Naive thymus-derived CD4-positive, alpha-beta T cell (primary cell): ENCODE data around the gene SFT2D3. TPM values are rescaled to one million over a fixed set of nuclear protein-coding genes. Genes with fewer than 3 reads are reported as not detected.

Experiments used
- ATAC-seq: fragments of 150-1000 bp; cut with Tn5 transposase; 2 replicates; pipeline ENCODE4 v1.10.0; 2021; ENCODE audit warnings: mild to moderate bottlenecking, moderate library complexity
- CTCF ChIA-PET: fragments of 350-600 bp; sonication (Branson Sonifier 250); formaldehyde crosslinking; loops from one replicate; lab custom pipeline; 2021; ENCODE audit warnings: antibody characterized with exemption; lab: Charles Lee
- POLR2A ChIA-PET: fragments of 350-600 bp; sonication (Branson Sonifier 250); formaldehyde crosslinking; loops from one replicate; lab custom pipeline; 2021; ENCODE audit warnings: antibody characterized with exemption, inconsistent platforms; lab: Charles Lee
- DNase-seq, 9 donors: peaks; one replicate each; pipeline versions ENCODE4 v3.0.0 to v3.0.0-alpha.2; 2020 to 2022; ENCODE audit warnings: mixed read lengths in 1 of 9
- H3K27ac ChIP-seq: one replicate; pipeline ENCODE4 v1.7.0; 2013; ENCODE audit warnings: mild to moderate bottlenecking, low read depth, low read length, moderate library complexity
- H3K27me3 ChIP-seq, 2 donors: one replicate each; pipeline ENCODE4 v1.7.0; 2013; ENCODE audit warnings: low read length in 2 of 2, mild to moderate bottlenecking in 2 of 2, moderate library complexity in 2 of 2; ENCODE audit not compliant: control insufficient read depth in 2 of 2, insufficient read depth in 2 of 2
- H3K36me3 ChIP-seq, 3 experiments: 1 replicate in 2 of 3; 2 replicates in 1 of 3; pipeline ENCODE4 v1.7.0; 2013; ENCODE audit warnings: low read length in 3 of 3, mild to moderate bottlenecking in 3 of 3, moderate library complexity in 1 of 3; ENCODE audit not compliant: insufficient read depth in 3 of 3, control insufficient read depth in 2 of 3
- H3K4me1 ChIP-seq, 2 donors: one replicate each; pipeline ENCODE4 v1.7.0; 2013; ENCODE audit warnings: low read length in 2 of 2, mild to moderate bottlenecking in 2 of 2, moderate library complexity in 1 of 2; ENCODE audit not compliant: control insufficient read depth in 2 of 2, insufficient read depth in 2 of 2
- H3K4me3 ChIP-seq: 2 replicates; pipeline ENCODE4 v1.7.0; 2013; ENCODE audit warnings: mild to moderate bottlenecking, low read length
- H3K9me3 ChIP-seq, 3 experiments: 1 replicate in 2 of 3; 2 replicates in 1 of 3; pipeline ENCODE4 v1.7.0; 2013; ENCODE audit warnings: low read length in 3 of 3; ENCODE audit not compliant: control insufficient read depth in 2 of 3
- H3K27ac Mint-ChIP-seq, 9 donors: one replicate each; pipeline ENCODE4 v1.8.0; 2020 to 2022; ENCODE audit warnings: mixed read lengths in 9 of 9, mild to moderate bottlenecking in 8 of 9, moderate library complexity in 5 of 9, inconsistent platforms in 2 of 9
- H3K27me3 Mint-ChIP-seq, 5 donors: one replicate each; pipeline ENCODE4 v1.8.0; 2021 to 2022; ENCODE audit warnings: mixed read lengths in 5 of 5, mild to moderate bottlenecking in 1 of 5
- H3K36me3 Mint-ChIP-seq, 5 donors: one replicate each; pipeline ENCODE4 v1.8.0; 2020 to 2022; ENCODE audit warnings: mixed read lengths in 5 of 5, mild to moderate bottlenecking in 3 of 5, inconsistent platforms in 1 of 5
- H3K4me1 Mint-ChIP-seq, 7 donors: one replicate each; pipeline ENCODE4 v1.8.0; 2020 to 2022; ENCODE audit warnings: mixed read lengths in 7 of 7, mild to moderate bottlenecking in 3 of 7, inconsistent platforms in 1 of 7
- H3K4me3 Mint-ChIP-seq, 10 donors: one replicate each; pipeline ENCODE4 v1.8.0; 2020 to 2022; ENCODE audit warnings: mild to moderate bottlenecking in 10 of 10, mixed read lengths in 10 of 10, moderate library complexity in 6 of 10, inconsistent platforms in 2 of 10
- H3K9me3 Mint-ChIP-seq, 11 donors: one replicate each; pipeline ENCODE4 v1.8.0; 2020 to 2022; ENCODE audit warnings: mixed read lengths in 11 of 11, mild to moderate bottlenecking in 4 of 11, inconsistent platforms in 1 of 11, moderate library complexity in 1 of 11
- intact Hi-C, 2 donors: fragments of 100-400 bp; cut with micrococcal nuclease; formaldehyde crosslinking; loops; one replicate each; pipeline ENCODE4 v1.15.1; 2023
- polyA plus RNA-seq, 2 donors: library from polyadenylated mRNA; unstranded; fragments of 300-500 nt; fragmentation: Illumina TruSeq; gene quantifications; one replicate each; pipeline ENCODE4 v1.2.3, GENCODE V29; 2021
- total RNA-seq, 6 experiments: library from RNA in 5 of 6; stranded (reverse) in 5 of 6; gene quantifications; 1 replicate in 5 of 6; 2 replicates in 1 of 6; pipeline ENCODE4 v1.2.3 and lab custom pipeline; 2021 to 2026

SFT2D3 gene
- total and polyA plus RNA-seq, 7 experiments from 2014 or later, result 1.4 to 17.8 (median 7.8) TPM

DNA sequence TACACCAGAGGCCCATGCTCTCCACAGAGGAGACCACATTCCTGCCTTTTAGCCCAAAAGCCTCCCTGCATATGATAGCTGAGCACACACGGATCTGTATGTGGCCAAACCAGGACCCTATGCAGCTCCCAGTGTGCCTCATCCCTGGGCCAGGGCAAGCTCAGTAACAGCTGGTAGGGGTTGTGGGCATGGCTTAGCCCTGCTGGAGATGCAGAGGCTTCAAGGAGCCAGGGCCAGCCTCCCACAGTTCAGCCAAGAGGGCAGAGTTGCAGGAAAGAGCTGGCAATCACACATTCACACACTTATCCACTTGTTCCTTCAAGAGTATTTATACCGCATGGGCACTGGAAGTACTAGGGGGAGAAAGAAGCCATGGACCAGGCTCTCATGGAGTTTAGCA is 24.4 kb upstream of the SFT2D3 start:
- Mint-ChIP-seq H3K27ac (no peak overlapping the region), H3K9me3 (no peaks in the 10 kb centered on the region), H3K27me3 (peaks cover 45 to 67% (median 53%) of the 10 kb centered on the region in 5 donors), H3K4me1 (peaks cover 7 to 14% (median 11%) of the 10 kb centered on the region in 7 donors), H3K36me3 (no peaks in the 10 kb centered on the region), H3K4me3 (peak overlapping the region in 2 of 10 donors; percentile 15 to 74)
- H3K36me3 ChIP-seq, result no peaks in the 10 kb centered on the region
- CTCF ChIA-PET, result interaction anchor here (0.7 kb wide), 1 partner anchor 39 kb away, joined by 3 read pairs; no protein-coding TSS in a partner anchor
- peaks cover 0 to 6% of the 10 kb centered on the region in 2 donors for H3K27me3 ChIP-seq
- no peaks in the 10 kb centered on the region for H3K9me3 ChIP-seq
- intact Hi-C loops, result no loop called here
- DNase-seq, result no peak
- no peak overlapping the region for H3K4me3 ChIP-seq
- no peak for ATAC-seq
- no peaks in the 10 kb centered on the region for H3K4me1 ChIP-seq
- H3K27ac ChIP-seq, result no peak overlapping the region
- POLR2A ChIA-PET, result no interaction called here

- POLR2A ChIA-PET, result no interaction called here
- H3K27me3 ChIP-seq, result peaks cover 0 to 6% of the 10 kb centered on the region in 2 donors
- peaks cover 30 to 62% (median 40%) of the 10 kb centered on the region in 5 donors for H3K27me3 Mint-ChIP-seq
Measured at GRCh38 chr2:127678531-127678930, 22.8 kb upstream of the SFT2D3 start.

DNA sequence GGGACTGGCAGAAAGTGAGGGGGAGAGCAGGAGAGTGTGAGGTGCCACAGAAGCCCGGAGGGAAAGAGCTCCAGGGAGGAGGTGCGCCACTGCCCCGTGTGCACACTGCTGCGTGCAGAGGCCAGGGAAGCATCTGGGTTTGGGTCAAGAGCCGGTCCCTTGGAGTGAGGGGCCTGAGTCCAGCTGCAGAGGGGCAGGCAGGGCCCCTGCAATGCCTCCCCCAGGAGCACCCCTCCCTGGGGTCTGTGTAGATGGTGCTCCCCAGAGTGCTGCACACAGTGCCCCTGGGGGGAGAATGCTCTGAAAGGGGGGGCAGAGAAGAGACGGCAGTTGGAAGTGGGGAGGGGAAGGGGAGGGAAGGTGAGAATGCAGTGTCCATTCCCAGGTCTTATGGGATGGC is 22.3 kb upstream of the SFT2D3 start:
- no peak overlapping the region for H3K4me3 ChIP-seq
- intact Hi-C loops, result no loop called here
- no peaks in the 10 kb centered on the region for H3K4me1 ChIP-seq
- Mint-ChIP-seq H3K27me3 (peaks cover 26 to 61% (median 35%) of the 10 kb centered on the region in 5 donors), H3K9me3 (no peaks in the 10 kb centered on the region), H3K4me3 (no peak overlapping the region), H3K36me3 (no peaks in the 10 kb centered on the region), H3K27ac (no peak overlapping the region), H3K4me1 (peaks cover 9 to 19% (median 14%) of the 10 kb centered on the region in 7 donors)
- ATAC-seq (no peak), DNase-seq (no peak)
- peaks cover 0 to 6% of the 10 kb centered on the region in 2 donors for H3K27me3 ChIP-seq
- CTCF ChIA-PET, result no interaction called here
- H3K27ac ChIP-seq, result no peak overlapping the region
- POLR2A ChIA-PET, result no interaction called here
- no peaks in the 10 kb centered on the region for H3K36me3 ChIP-seq
- H3K9me3 ChIP-seq, result no peaks in the 10 kb centered on the region

More at GRCh38 chr2:127678531-127678930, 22.8 kb upstream of the SFT2D3 start:
- no peaks in the 10 kb centered on the region for H3K9me3 Mint-ChIP-seq
- Histone ChIP-seq H3K4me1 (no peaks in the 10 kb centered on the region), H3K27ac (no peak overlapping the region), H3K4me3 (no peak overlapping the region), H3K9me3 (no peaks in the 10 kb centered on the region), H3K36me3 (no peaks in the 10 kb centered on the region)
- CTCF ChIA-PET, result no interaction called here
- H3K36me3 Mint-ChIP-seq, result no peaks in the 10 kb centered on the region
- ATAC-seq, result no peak
- DNase-seq, result no peak
- peaks cover 9 to 19% (median 14%) of the 10 kb centered on the region in 7 donors for H3K4me1 Mint-ChIP-seq
- no peak overlapping the region for H3K4me3 Mint-ChIP-seq
- no peak overlapping the region for H3K27ac Mint-ChIP-seq
- intact Hi-C loops, result no loop called here

- Histone ChIP-seq H3K4me3 (no peak overlapping the region), H3K27ac (no peak overlapping the region), H3K36me3 (no peaks in the 10 kb centered on the region), H3K27me3 (no peaks in the 10 kb centered on the region), H3K9me3 (no peaks in the 10 kb centered on the region), H3K4me1 (no peaks in the 10 kb centered on the region)
- Mint-ChIP-seq H3K27me3 (peaks cover 21 to 56% (median 30%) of the 10 kb centered on the region in 5 donors), H3K4me1 (peaks cover 5 to 14% (median 10%) of the 10 kb centered on the region in 7 donors), H3K4me3 (no peak overlapping the region), H3K27ac (no peak overlapping the region), H3K9me3 (no peaks in the 10 kb centered on the region), H3K36me3 (no peaks in the 10 kb centered on the region)
- POLR2A ChIA-PET, result no interaction called here
- DNase-seq (no peak), ATAC-seq (no peak)
- intact Hi-C loops, result no loop called here
- CTCF ChIA-PET, result no interaction called here
Measured at GRCh38 chr2:127679680-127680361, 21.5 kb upstream of the SFT2D3 start.

DNA sequence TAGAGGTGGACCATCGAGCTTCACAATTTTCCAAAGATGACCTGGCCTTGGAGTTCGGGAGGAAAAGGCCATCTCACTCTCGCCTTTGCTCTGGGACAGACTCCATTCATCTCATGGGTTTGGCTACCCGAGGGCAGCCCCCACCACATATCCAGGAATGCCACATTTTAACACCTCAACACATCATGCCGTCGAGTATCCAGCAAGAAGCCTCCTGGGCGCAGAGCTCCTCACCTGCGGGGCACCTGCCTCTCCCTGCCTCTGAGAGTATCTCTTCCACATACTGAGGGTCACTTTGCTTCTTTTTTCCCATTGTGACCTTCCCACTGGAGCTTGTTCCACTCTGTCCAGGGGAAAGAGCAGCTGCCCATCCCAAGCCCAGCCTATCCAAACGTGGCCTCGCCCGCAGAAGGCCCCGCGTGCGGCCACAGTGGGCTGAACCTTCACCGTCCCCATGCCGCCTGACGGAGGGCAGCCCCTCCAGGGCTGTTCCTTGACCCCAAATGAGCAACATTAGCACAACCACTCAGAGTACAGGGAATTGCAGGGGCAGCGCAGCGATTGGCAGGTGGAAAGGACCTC is 20.5 kb upstream of the SFT2D3 start:
- Mint-ChIP-seq H3K27me3 (peaks cover 20 to 58% (median 27%) of the 10 kb centered on the region in 5 donors), H3K36me3 (no peaks in the 10 kb centered on the region), H3K9me3 (no peaks in the 10 kb centered on the region), H3K4me1 (peaks cover 2 to 11% (median 7%) of the 10 kb centered on the region in 7 donors), H3K27ac (no peak overlapping the region), H3K4me3 (peak overlapping the region in 1 of 10 donors; percentile 21)
- ATAC-seq (no peak), DNase-seq (no peak)
- Histone ChIP-seq H3K36me3 (no peaks in the 10 kb centered on the region), H3K9me3 (no peaks in the 10 kb centered on the region), H3K27me3 (no peaks in the 10 kb centered on the region), H3K4me1 (no peaks in the 10 kb centered on the region), H3K27ac (no peak overlapping the region), H3K4me3 (no peak overlapping the region)
- intact Hi-C loops, result no loop called here
- ChIA-PET CTCF (no interaction called here), POLR2A (no interaction called here)

- H3K27ac Mint-ChIP-seq, result no peak overlapping the region
- ChIA-PET CTCF (interaction anchor here (0.9 to 1.0 kb wide), 2 partner anchors 24 to 90 kb away, joined by 3 to 4 read pairs; no protein-coding TSS in a partner anchor), POLR2A (no interaction called here)
- no peak for DNase-seq
- ATAC-seq, result peak; percentile 35
- Histone ChIP-seq H3K27ac (no peak overlapping the region), H3K36me3 (no peaks in the 10 kb centered on the region), H3K4me3 (no peak overlapping the region), H3K9me3 (no peaks in the 10 kb centered on the region), H3K4me1 (no peaks in the 10 kb centered on the region), H3K27me3 (no peaks in the 10 kb centered on the region)
- H3K36me3 Mint-ChIP-seq, result no peaks in the 10 kb centered on the region
- H3K4me1 Mint-ChIP-seq, result peaks cover 0 to 11% (median 5%) of the 10 kb centered on the region in 7 donors
- peak overlapping the region in 1 of 10 donors; percentile 21 for H3K4me3 Mint-ChIP-seq
- no peaks in the 10 kb centered on the region for H3K9me3 Mint-ChIP-seq
- peaks cover 16 to 59% (median 22%) of the 10 kb centered on the region in 5 donors for H3K27me3 Mint-ChIP-seq
- intact Hi-C loops, result no loop called here
Measured at GRCh38 chr2:127681288-127681804, 20.0 kb upstream of the SFT2D3 start.
